Coronary artery (tissue), 2 donors: ENCODE measurements around the gene LYL1.

Experiments used
- DNase-seq: peaks from one replicate; pipeline ENCODE4 v3.0.0-alpha.2; 2017; ENCODE audit warnings: low spot score
- H3K27ac ChIP-seq, 2 donors: fragments of 200-600 bp; sonication (generic); one replicate each; pipeline ENCODE4 v1.5.1; 2016 to 2019
- H3K4me3 ChIP-seq: fragments of 200-600 bp; sonication (generic); 2 replicates; pipeline ENCODE4 v1.5.1; 2016; ENCODE audit warnings: mild to moderate bottlenecking, moderate library complexity
- CTCF ChIP-seq: fragments of 200-600 bp; sonication (generic); IDR thresholded peaks from one replicate; pipeline ENCODE4 v1.5.1; 2019; ENCODE audit warnings: antibody characterized with exemption

Gene LYL1

DNA sequence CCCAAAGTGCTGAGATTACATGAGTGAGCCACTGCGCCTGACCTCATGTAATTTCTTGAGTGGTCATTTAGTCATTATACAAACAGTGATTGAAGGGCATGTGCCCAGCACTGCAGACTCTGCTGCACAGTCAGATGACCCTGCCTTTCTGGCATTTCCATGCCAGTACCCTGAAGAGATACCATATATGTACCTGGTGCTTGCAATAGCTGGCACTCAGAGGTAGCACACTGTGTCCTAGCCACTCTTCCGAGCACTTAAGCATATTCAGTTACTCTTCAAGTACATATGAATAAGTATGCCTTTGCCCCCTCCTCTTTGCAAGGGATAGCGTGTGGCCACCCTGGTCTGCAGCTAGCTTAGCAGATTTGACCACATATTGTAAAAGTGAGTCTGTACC, 32.0 kb upstream of the LYL1 start:
- Histone ChIP-seq H3K4me3 (no peak overlapping the region), H3K27ac (no peak overlapping the region)
- no peak for TF ChIP-seq CTCF
- DNase-seq: no peak

DNA sequence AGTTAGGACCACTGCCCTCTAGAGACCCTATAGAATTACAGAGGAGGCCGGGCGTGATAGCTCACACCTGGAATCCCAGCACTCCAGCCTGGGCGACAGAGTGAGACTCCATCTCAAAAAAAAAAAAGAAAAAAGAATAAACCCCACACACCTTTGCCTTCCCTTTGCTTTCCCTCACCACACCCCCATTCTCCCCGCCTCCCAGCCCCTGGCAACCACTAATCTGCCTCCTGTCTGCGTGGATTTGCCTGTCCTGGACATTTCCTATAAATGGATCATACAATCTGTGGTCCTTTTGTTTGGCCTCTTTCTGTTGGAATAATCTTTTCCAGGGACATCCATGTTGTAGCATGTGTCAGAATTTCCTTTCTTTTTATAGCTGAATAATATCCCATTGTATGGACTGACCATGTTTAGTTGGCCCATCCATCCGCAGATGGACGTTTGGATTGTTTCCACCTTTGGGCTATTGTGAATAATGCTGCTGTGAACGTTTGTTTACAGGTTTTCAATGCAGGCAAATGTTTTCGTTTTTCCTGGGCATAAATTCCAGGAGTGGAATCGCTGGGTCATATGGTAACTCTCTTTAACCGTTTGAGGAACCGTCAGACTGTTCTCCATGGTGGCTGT, 30.7 kb upstream of the LYL1 start:
- Histone ChIP-seq H3K27ac (no peak overlapping the region), H3K4me3 (no peak overlapping the region)
- no peak for DNase-seq
- no peak for TF ChIP-seq CTCF

- H3K4me3 ChIP-seq: no peak overlapping the region
- no peak for TF ChIP-seq CTCF
- no peak for DNase-seq
- no peak overlapping the region for H3K27ac ChIP-seq
Measured at GRCh38 chr19:13132471-13133180, 30.0 kb upstream of the LYL1 start.

DNA sequence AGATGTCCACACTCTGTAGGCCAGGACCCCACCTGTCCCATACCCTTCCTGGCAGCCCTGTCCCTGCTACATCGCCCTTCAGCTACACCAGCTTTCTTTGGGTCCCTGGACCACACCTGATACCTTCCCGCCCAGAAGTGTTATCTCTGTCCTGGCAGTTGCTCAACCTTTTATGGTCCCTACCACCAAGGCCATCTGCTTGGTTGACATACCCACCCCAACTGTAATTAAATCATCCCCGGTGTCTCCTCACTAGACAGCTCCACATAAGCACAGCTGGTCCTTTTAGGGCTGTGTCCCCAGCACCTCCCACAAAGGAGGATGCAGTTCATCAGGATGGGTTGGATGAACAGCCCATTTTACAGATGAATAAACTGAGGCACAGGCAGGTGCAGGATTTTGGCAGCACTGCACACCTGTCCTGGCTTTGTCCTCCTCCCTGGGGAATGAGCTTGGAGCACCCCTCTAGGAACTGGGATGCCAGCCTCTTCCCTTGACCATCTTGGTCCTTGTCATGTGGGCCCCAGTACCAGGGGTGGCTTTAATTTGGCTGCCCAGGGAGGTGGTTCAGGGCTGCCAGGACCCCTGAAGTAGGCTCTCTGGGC, 28.3 kb upstream of the LYL1 start:
- DNase-seq: no peak
- TF ChIP-seq CTCF: no peak
- no peak overlapping the region for H3K27ac ChIP-seq

GRCh38 chr19:13129384-13129783, 26.7 kb upstream of the LYL1 start:
- Histone ChIP-seq H3K4me3 (no peak overlapping the region), H3K27ac (no peak overlapping the region)
- no peak for TF ChIP-seq CTCF
- no peak for DNase-seq

More for the DNA sequence above, 28.3 kb upstream of the LYL1 start:
- no peak overlapping the region for H3K4me3 ChIP-seq

GRCh38 chr19:13128583-13128982, 25.9 kb upstream of the LYL1 start:
- Histone ChIP-seq H3K4me3 (no peak overlapping the region), H3K27ac (no peak overlapping the region)
- DNase-seq: no peak
- TF ChIP-seq CTCF: no peak
